Activated CD4-positive, alpha-beta T cell treated with anti-CD3 and anti-CD28 coated beads for 36 hours (primary cell): ENCODE results near the gene CIAO2B. TPM values are rescaled to one million over a fixed set of nuclear protein-coding genes. Genes with fewer than 3 reads are reported as not detected.
"Not testable (repeated sequence)": the region's sequence is repeated elsewhere in the genome, so short reads cannot be mapped to it uniquely, and the experiment has no call there.

ENCODE experiments used
- ATAC-seq: fragments of 200-7000 bp; cut with Tn5 transposase; one replicate; pipeline ENCODE4 v1.10.0; 2021; ENCODE audit warnings: mild to moderate bottlenecking, moderate library complexity
- CTCF ChIA-PET: fragments of 350-600 bp; sonication (Branson Sonifier 250); formaldehyde crosslinking; loops from one replicate; lab custom pipeline; 2021; ENCODE audit warnings: antibody characterized with exemption; lab: Charles Lee
- POLR2A ChIA-PET: fragments of 350-600 bp; sonication (Branson Sonifier 250); formaldehyde crosslinking; loops from one replicate; lab custom pipeline; 2021; ENCODE audit warnings: antibody characterized with exemption, inconsistent platforms; lab: Charles Lee
- DNase-seq: peaks from one replicate; pipeline ENCODE4 v3.0.0-alpha.2; 2020
- H3K27ac Mint-ChIP-seq: one replicate; pipeline ENCODE4 v1.8.0; 2021; ENCODE audit warnings: mixed read lengths
- H3K27me3 Mint-ChIP-seq: one replicate; pipeline ENCODE4 v1.8.0; 2021; ENCODE audit warnings: mixed read lengths
- H3K36me3 Mint-ChIP-seq: one replicate; pipeline ENCODE4 v1.8.0; 2021; ENCODE audit warnings: low read depth, mixed read lengths
- H3K4me1 Mint-ChIP-seq: one replicate; pipeline ENCODE4 v1.8.0; 2021; ENCODE audit warnings: mixed read lengths
- H3K4me3 Mint-ChIP-seq: one replicate; pipeline ENCODE4 v1.8.0; 2021; ENCODE audit warnings: mild to moderate bottlenecking, moderate library complexity, mixed read lengths
- H3K9me3 Mint-ChIP-seq: one replicate; pipeline ENCODE4 v1.8.0; 2021; ENCODE audit warnings: low read depth, mixed read lengths
- intact Hi-C, 2 experiments: fragments of 100-400 bp; cut with DNase I in 1 of 2; cut with micrococcal nuclease in 1 of 2; formaldehyde crosslinking; loops; one replicate each; pipeline versions ENCODE4 v1.14.2 to v1.15.1; 2022 to 2024; cut with DNase I, micrococcal nuclease
- total RNA-seq, 2 experiments: library from RNA; stranded (reverse); gene quantifications; one replicate each; pipeline ENCODE4 v1.2.3, GENCODE V29; 2021

CIAO2B gene
- total RNA-seq, 2 experiments from 2014 or later = 171 to 186 TPM

DNA sequence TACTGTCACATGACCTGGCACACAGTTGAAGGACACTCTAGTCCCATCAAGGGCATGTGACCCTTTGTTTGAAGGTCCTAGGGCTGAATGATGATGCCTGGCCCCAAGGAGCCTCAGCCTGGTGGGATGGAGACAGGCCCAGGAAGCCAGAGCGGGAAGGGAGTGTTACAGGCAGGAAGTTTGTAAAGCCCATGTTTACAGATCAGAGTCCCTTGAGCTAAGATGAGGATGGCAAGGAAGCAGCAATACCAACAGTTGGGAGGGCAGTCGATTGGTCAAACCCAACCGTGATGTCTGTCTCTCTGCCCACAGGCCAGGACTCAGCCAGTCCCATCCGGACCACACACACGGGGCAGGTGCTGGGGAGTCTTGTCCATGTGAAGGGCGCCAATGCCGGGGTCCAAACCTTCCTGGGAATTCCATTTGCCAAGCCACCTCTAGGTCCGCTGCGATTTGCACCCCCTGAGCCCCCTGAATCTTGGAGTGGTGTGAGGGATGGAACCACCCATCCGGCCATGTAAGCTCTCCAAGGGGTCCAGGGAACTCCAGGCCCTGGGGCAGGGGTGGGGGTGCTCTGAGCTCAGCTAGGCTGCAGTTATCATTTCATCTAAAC is 3.6 kb upstream of the CIAO2B start:
- DNase-seq (no peak), ATAC-seq (no peak)
- ChIA-PET POLR2A (no interaction called here), CTCF (interaction anchor here (0.9 kb wide), 1 partner anchor 15 kb away, joined by 3 read pairs; no protein-coding TSS in a partner anchor)
- intact Hi-C loops = no loop called here
- peaks cover 45% of the 10 kb centered on the region for H3K4me1 Mint-ChIP-seq
- no peaks in the 10 kb centered on the region for H3K27me3 Mint-ChIP-seq
- peaks cover 38% of the 10 kb centered on the region for H3K36me3 Mint-ChIP-seq
- H3K9me3 Mint-ChIP-seq = no peaks in the 10 kb centered on the region
- no peak overlapping the region for H3K4me3 Mint-ChIP-seq
- no peak overlapping the region for H3K27ac Mint-ChIP-seq

DNA sequence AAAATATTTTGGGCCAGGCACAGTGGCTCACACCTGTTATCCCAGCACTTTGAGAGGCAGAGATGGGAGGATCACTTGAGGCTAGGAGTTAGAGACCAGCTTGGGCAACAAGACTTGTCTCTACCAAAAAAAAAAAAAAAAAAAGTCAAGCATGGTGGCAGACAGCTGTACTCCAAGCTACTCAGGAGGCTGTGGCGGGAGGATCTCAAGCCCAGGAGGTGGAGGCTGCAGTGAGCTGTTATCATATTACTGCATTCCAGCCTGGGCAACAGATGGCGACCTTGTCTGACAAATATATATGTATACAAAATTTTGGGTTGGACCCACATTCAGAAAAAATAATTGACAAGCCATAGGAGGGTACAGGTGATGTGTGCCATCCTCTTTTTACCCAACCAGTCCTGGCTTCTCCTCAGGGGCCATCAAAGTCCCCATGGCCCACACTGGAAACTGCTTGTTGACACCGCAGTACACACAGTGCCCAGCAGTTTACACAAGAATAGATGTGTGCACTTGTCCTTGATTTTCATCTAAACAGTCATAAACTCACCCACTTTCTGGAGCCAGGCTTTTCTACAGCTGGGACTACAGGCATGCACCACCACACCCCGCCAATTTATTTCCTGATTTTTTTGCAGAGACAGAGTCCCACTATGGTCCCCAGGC is 2.8 kb upstream of the CIAO2B start:
- Mint-ChIP-seq H3K4me1 (peaks cover 53% of the 10 kb centered on the region), H3K27me3 (no peaks in the 10 kb centered on the region), H3K4me3 (peak overlapping the region; percentile 99), H3K9me3 (no peaks in the 10 kb centered on the region), H3K27ac (peak overlapping the region; percentile 58), H3K36me3 (peaks cover 43% of the 10 kb centered on the region)
- DNase-seq = peak; percentile 38
- ChIA-PET POLR2A (no interaction called here), CTCF (no interaction called here)
- no peak for ATAC-seq
- intact Hi-C loops = no loop called here

DNA sequence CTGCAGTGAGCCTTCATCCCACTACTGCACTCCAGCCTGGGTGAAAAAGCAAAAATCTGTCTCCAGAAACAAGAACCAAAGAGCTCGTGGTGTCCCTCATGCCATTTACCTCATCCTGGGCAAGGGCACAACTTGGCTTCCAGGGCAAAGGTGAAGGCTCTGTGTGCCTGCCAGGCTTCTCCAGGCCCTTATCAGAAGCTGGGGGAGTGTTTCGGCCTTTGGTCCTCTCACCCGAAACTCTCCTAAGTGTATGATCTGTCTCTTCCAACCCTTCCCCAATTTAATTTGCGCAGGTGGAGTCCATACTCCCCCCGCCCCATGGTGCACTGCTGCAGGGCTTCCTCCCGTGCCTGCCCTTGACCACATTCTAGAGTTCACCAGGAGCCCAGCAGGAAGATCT is 2.3 kb upstream of the CIAO2B start:
- Mint-ChIP-seq H3K27me3 (no peaks in the 10 kb centered on the region), H3K27ac (peak overlapping the region; percentile 58), H3K36me3 (peaks cover 46% of the 10 kb centered on the region), H3K4me3 (peak overlapping the region; percentile 99), H3K9me3 (no peaks in the 10 kb centered on the region), H3K4me1 (peaks cover 57% of the 10 kb centered on the region)
- ATAC-seq (no peak), DNase-seq (no peak)
- ChIA-PET CTCF (no interaction called here), POLR2A (no interaction called here)
- intact Hi-C loops = no loop called here

GRCh38 chr16:66935314-66936011 is 1.3 kb upstream of the CIAO2B start, which contains the start of gene CES2:
Gene CES2 (plus strand): TSS chr16:66935516. CDS start chr16:66935636, 120 bp downstream.
- ChIA-PET CTCF (no interaction called here), POLR2A (no interaction called here)
- Mint-ChIP-seq H3K36me3 (peaks cover 41% of the 10 kb centered on the region), H3K9me3 (no peaks in the 10 kb centered on the region), H3K4me1 (peaks cover 57% of the 10 kb centered on the region), H3K27me3 (no peaks in the 10 kb centered on the region), H3K27ac (peak within 1 kb of the TSS; percentile 96), H3K4me3 (peak within 1 kb of the TSS; percentile 99)
- DNase-seq = no peak
- ATAC-seq = no peak
- intact Hi-C loops = loop anchor here in 1 of 2 experiments (2.0 kb wide), 3 partner anchors 41 to 105 kb away; partner anchors contain the start of genes NAE1 and PDP2

GRCh38 chr16:66934839-66935313 is 674 bp upstream of the CIAO2B start:
- CTCF ChIA-PET = interaction anchor here (0.6 kb wide), 1 partner anchor 222 kb away, joined by 3 read pairs; no protein-coding TSS in a partner anchor
- DNase-seq, POLR2A ChIA-PET, H3K27me3 Mint-ChIP-seq, H3K9me3 Mint-ChIP-seq, ATAC-seq: not testable (repeated sequence)
- peak overlapping the region; percentile 99 for H3K4me3 Mint-ChIP-seq
- intact Hi-C loops = loop anchor here (1.0 to 2.0 kb wide), 10 partner anchors 12 to 292 kb away; partner anchors contain the start of genes CBFB (in 1 of the 2), CMTM4 (in 1 of the 2), DYNC1LI2 (in 1 of the 2) and NAE1 (in 1 of the 2)
- peaks cover 44% of the 10 kb centered on the region for H3K36me3 Mint-ChIP-seq
- H3K27ac Mint-ChIP-seq = peak overlapping the region; percentile 96
- peaks cover 57% of the 10 kb centered on the region for H3K4me1 Mint-ChIP-seq

- intact Hi-C loops = loop anchor here (1.0 to 2.0 kb wide), 10 partner anchors 14 to 294 kb away; partner anchors contain the start of genes CBFB (in 1 of the 2), CMTM4 (in 1 of the 2), DYNC1LI2 (in 1 of the 2) and NAE1 (in 1 of the 2)
- no peaks in the 10 kb centered on the region for H3K27me3 Mint-ChIP-seq
These were observed 445 bp downstream of the CIAO2B start for GRCh38 chr16:66933776-66934137.

GRCh38 chr16:66932076-66932475 is 2.1 kb downstream of the CIAO2B start:
- ATAC-seq = no peak
- H3K4me3 Mint-ChIP-seq = peak overlapping the region; percentile 99
- H3K36me3 Mint-ChIP-seq = peaks cover 43% of the 10 kb centered on the region
- no peaks in the 10 kb centered on the region for H3K27me3 Mint-ChIP-seq
- DNase-seq = no peak
- ChIA-PET POLR2A (interaction anchor here (0.6 to 1.0 kb wide), 2 partner anchors 20 to 170 kb away, joined by 3 to 7 read pairs; no protein-coding TSS in a partner anchor), CTCF (interaction anchor here (0.6 to 2.2 kb wide), 6 partner anchors 11 to 450 kb away, joined by 3 to 6 read pairs (median 4); partner anchors contain the start of gene NAE1)
- H3K4me1 Mint-ChIP-seq = peaks cover 47% of the 10 kb centered on the region
- intact Hi-C loops = no loop called here
- peak overlapping the region; percentile 96 for H3K27ac Mint-ChIP-seq
- H3K9me3 Mint-ChIP-seq = no peaks in the 10 kb centered on the region

More at GRCh38 chr16:66933776-66934137, 445 bp downstream of the CIAO2B start:
- H3K4me3 Mint-ChIP-seq = peak overlapping the region; percentile 99
- H3K9me3 Mint-ChIP-seq = no peaks in the 10 kb centered on the region
- ChIA-PET POLR2A (interaction anchor here (0.7 to 0.9 kb wide), 2 partner anchors 15 to 93 kb away, joined by 3 to 4 read pairs; partner anchors contain the start of gene CDH16), CTCF (interaction anchor here (0.6 to 2.2 kb wide), 11 partner anchors 9 to 330 kb away, joined by 3 to 7 read pairs (median 4); no protein-coding TSS in a partner anchor)
- peak; percentile 84 for ATAC-seq
- peak overlapping the region; percentile 96 for H3K27ac Mint-ChIP-seq
- peaks cover 43% of the 10 kb centered on the region for H3K36me3 Mint-ChIP-seq
- DNase-seq = peak; percentile 79
- peaks cover 57% of the 10 kb centered on the region for H3K4me1 Mint-ChIP-seq

DNA sequence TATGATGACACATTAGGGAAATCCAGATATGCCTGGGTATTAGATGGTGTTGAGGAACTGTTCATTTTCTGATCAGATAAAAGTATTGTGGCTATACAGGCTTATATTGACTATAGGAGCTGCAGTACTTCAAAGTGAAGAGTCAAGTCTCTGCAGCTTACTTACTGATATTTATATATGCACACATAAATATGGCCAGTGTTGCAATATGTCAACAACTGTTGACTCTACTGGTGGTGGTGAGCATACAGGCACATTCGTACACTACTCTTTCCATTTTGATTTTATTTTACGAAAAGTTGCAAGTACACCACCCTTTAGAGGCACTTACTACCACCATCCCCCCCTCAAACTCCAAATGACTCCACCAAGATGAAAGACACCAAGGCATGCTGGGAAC is 2.5 kb downstream of the CIAO2B start:
- CTCF ChIA-PET = interaction anchor here (0.6 to 1.8 kb wide), 5 partner anchors 10 to 323 kb away, joined by 4 to 5 read pairs (median 4); partner anchors contain the start of gene NAE1
- DNase-seq = no peak
- POLR2A ChIA-PET = interaction anchor here (0.6 to 1.0 kb wide), 2 partner anchors 20 to 170 kb away, joined by 3 to 7 read pairs; no protein-coding TSS in a partner anchor
- ATAC-seq = no peak
- intact Hi-C loops = no loop called here
- Mint-ChIP-seq H3K27me3 (no peaks in the 10 kb centered on the region), H3K36me3 (peaks cover 41% of the 10 kb centered on the region), H3K4me3 (peak overlapping the region; percentile 42), H3K27ac (no peak overlapping the region), H3K4me1 (peaks cover 43% of the 10 kb centered on the region), H3K9me3 (no peaks in the 10 kb centered on the region)

GRCh38 chr16:66930189-66930588 is 4.0 kb downstream of the CIAO2B start:
- ChIA-PET POLR2A (interaction anchor here (0.8 kb wide), 1 partner anchor 10 kb away, joined by 3 read pairs; no protein-coding TSS in a partner anchor), CTCF (interaction anchor here (1.6 kb wide), 1 partner anchor 24 kb away, joined by 5 read pairs; no protein-coding TSS in a partner anchor)
- ATAC-seq (no peak), DNase-seq (no peak)
- H3K27me3 Mint-ChIP-seq = peaks cover 11% of the 10 kb centered on the region
- peaks cover 34% of the 10 kb centered on the region for H3K36me3 Mint-ChIP-seq
- no peak overlapping the region for H3K27ac Mint-ChIP-seq
- H3K4me3 Mint-ChIP-seq = no peak overlapping the region
- intact Hi-C loops = no loop called here
- peaks cover 36% of the 10 kb centered on the region for H3K4me1 Mint-ChIP-seq
- H3K9me3 Mint-ChIP-seq = no peaks in the 10 kb centered on the region

DNA sequence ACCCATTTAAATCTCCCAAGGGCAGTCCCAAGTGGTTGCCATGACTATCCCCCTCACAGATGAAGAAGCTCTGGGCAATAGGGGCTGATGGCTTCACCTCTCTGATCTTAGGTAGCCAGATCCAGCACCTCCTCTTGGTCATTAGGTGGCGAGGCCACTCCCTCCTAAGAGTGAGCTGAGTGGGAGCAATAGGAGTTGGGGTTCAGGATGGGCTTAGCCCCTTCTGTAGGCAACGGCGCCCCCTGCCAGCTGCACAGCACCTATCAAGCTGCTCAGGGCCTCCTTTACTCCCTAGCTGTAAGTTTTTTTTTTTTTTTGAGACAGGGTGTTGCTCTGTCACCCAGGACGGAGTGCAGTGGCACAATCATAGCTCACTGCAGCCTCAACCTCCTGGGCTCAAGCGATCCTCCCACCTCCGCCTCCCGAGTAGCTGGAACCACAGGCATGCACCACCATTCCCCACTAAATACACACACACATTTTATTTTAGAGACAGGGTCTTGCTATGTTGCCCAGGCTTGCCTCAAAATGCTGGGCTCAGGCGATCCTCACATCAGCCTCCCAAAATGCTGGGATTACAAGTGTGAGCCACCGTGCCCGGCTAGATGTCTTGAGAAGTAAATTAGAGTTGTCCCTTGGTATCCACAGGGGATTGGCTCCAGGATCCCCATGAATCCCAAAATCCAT is 5.4 kb downstream of the CIAO2B start:
- no peak overlapping the region for H3K27ac Mint-ChIP-seq
- ChIA-PET POLR2A (no interaction called here), CTCF (interaction anchor here (0.6 to 3.1 kb wide), 13 partner anchors 14 to 470 kb away, joined by 3 to 19 read pairs (median 4); no protein-coding TSS in a partner anchor)

More for the DNA sequence above, 5.4 kb downstream of the CIAO2B start:
- H3K9me3 Mint-ChIP-seq = no peaks in the 10 kb centered on the region
- peaks cover 17% of the 10 kb centered on the region for H3K27me3 Mint-ChIP-seq
- DNase-seq (peak; percentile 77), ATAC-seq (peak; percentile 59)
- intact Hi-C loops = loop anchor here (1.0 to 5.0 kb wide), 3 partner anchors 34 to 322 kb away; no protein-coding TSS in a partner anchor
- H3K4me3 Mint-ChIP-seq = no peak overlapping the region
- peaks cover 29% of the 10 kb centered on the region for H3K4me1 Mint-ChIP-seq
- peaks cover 26% of the 10 kb centered on the region for H3K36me3 Mint-ChIP-seq
